Measurements from ENCODE around the gene PRKACB.
A peak's percentile ranks its signal among the peaks of the same experiment; 100 is the strongest.

Gene PRKACB

GRCh38 chr1:84108900-84109578, 35.0 kb upstream of the PRKACB start:
- no peaks in the 10 kb centered on the region for H3K9me3 ChIP-seq (ENCODE audit: insufficient read depth, low read length, severe bottlenecking)
- no peaks in the 10 kb centered on the region for H3K36me3 ChIP-seq (ENCODE audit: insufficient read depth, low read length)
- TF ChIP-seq, protein P1, sequence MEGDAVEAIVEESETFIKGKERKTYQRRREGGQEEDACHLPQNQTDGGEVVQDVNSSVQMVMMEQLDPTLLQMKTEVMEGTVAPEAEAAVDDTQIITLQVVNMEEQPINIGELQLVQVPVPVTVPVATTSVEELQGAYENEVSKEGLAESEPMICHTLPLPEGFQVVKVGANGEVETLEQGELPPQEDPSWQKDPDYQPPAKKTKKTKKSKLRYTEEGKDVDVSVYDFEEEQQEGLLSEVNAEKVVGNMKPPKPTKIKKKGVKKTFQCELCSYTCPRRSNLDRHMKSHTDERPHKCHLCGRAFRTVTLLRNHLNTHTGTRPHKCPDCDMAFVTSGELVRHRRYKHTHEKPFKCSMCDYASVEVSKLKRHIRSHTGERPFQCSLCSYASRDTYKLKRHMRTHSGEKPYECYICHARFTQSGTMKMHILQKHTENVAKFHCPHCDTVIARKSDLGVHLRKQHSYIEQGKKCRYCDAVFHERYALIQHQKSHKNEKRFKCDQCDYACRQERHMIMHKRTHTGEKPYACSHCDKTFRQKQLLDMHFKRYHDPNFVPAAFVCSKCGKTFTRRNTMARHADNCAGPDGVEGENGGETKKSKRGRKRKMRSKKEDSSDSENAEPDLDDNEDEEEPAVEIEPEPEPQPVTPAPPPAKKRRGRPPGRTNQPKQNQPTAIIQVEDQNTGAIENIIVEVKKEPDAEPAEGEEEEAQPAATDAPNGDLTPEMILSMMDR (IDR thresholded peaks at IDR 0.05; ENCODE audit: borderline replicate concordance, extremely low read depth, low read length, poor library complexity, severe bottlenecking), result no peak
- no peak for TF ChIP-seq EZH2 (IDR thresholded peaks at IDR 0.05; ENCODE audit: borderline replicate concordance, low read depth, low read length, severe bottlenecking)
- no peak overlapping the region for H3K9ac ChIP-seq (ENCODE audit: low read depth, low read length)
- H3K27ac ChIP-seq (ENCODE audit: low read length), result no peak overlapping the region
- H3K4me3 ChIP-seq (ENCODE audit: low read depth in 1 of 2, low read length in 2 of 2), result no peak overlapping the region
- peak; percentile 60; the same call in 2 of the 3 replicates for ATAC-seq (ENCODE audit: insufficient read depth, low read depth)
- H3K27me3 ChIP-seq (ENCODE audit: insufficient read depth, low read length, poor library complexity), result no peaks in the 10 kb centered on the region
- no peaks in the 10 kb centered on the region for H4K20me1 ChIP-seq (ENCODE audit: insufficient read depth, low read length)
- H3K4me2 ChIP-seq (ENCODE audit: insufficient read depth, low read length), result no peak overlapping the region
- no peaks in the 10 kb centered on the region for H3K79me2 ChIP-seq (ENCODE audit: insufficient read depth, low read length)
- H3K4me1 ChIP-seq (ENCODE audit: insufficient read depth, low read length), result no peaks in the 10 kb centered on the region
- no peak overlapping the region for H2AFZ ChIP-seq (ENCODE audit: low read depth, low read length)
- no peak for DNase-seq

- Histone ChIP-seq H3K4me2 (ENCODE audit: insufficient read depth, low read length) (no peak overlapping the region), H3K9ac (ENCODE audit: low read depth, low read length) (no peak overlapping the region), H3K4me3 (ENCODE audit: low read depth in 1 of 2, low read length in 2 of 2) (no peak overlapping the region), H3K9me3 (ENCODE audit: insufficient read depth, low read length, severe bottlenecking) (no peaks in the 10 kb centered on the region), H3K79me2 (ENCODE audit: insufficient read depth, low read length) (no peaks in the 10 kb centered on the region), H2AFZ (ENCODE audit: low read depth, low read length) (no peak overlapping the region), H3K27ac (ENCODE audit: low read length) (no peak overlapping the region), H4K20me1 (ENCODE audit: insufficient read depth, low read length) (no peaks in the 10 kb centered on the region), H3K4me1 (ENCODE audit: insufficient read depth, low read length) (no peaks in the 10 kb centered on the region), H3K27me3 (ENCODE audit: insufficient read depth, low read length, poor library complexity) (no peaks in the 10 kb centered on the region), H3K36me3 (ENCODE audit: insufficient read depth, low read length) (no peaks in the 10 kb centered on the region)
- no peak for ATAC-seq (ENCODE audit: insufficient read depth, low read depth)
- TF ChIP-seq EZH2 (IDR thresholded peaks at IDR 0.05; ENCODE audit: borderline replicate concordance, low read depth, low read length, severe bottlenecking), result no peak
- TF ChIP-seq, protein P1 (IDR thresholded peaks at IDR 0.05; ENCODE audit: borderline replicate concordance, extremely low read depth, low read length, poor library complexity, severe bottlenecking), result no peak
- no peak for DNase-seq
Measured at GRCh38 chr1:84110629-84111028, 33.4 kb upstream of the PRKACB start.

GRCh38 chr1:84116558-84116957, 27.5 kb upstream of the PRKACB start:
- H3K4me3 ChIP-seq (ENCODE audit: low read depth in 1 of 2, low read length in 2 of 2), result no peak overlapping the region
- H3K9ac ChIP-seq (ENCODE audit: low read depth, low read length), result no peak overlapping the region
- H2AFZ ChIP-seq (ENCODE audit: low read depth, low read length), result no peak overlapping the region
- DNase-seq, result no peak
- H3K36me3 ChIP-seq (ENCODE audit: insufficient read depth, low read length), result no peaks in the 10 kb centered on the region
- ATAC-seq (ENCODE audit: insufficient read depth, low read depth), result peak; percentile 58
- TF ChIP-seq, protein P1 (IDR thresholded peaks at IDR 0.05; ENCODE audit: borderline replicate concordance, extremely low read depth, low read length, poor library complexity, severe bottlenecking), result no peak
- TF ChIP-seq EZH2 (IDR thresholded peaks at IDR 0.05; ENCODE audit: borderline replicate concordance, low read depth, low read length, severe bottlenecking), result no peak
- no peak overlapping the region for H3K27ac ChIP-seq (ENCODE audit: low read length)
- no peaks in the 10 kb centered on the region for H4K20me1 ChIP-seq (ENCODE audit: insufficient read depth, low read length)
- no peaks in the 10 kb centered on the region for H3K9me3 ChIP-seq (ENCODE audit: insufficient read depth, low read length, severe bottlenecking)
- H3K4me2 ChIP-seq (ENCODE audit: insufficient read depth, low read length), result no peak overlapping the region
- H3K79me2 ChIP-seq (ENCODE audit: insufficient read depth, low read length), result no peaks in the 10 kb centered on the region; the same call in 1 of the 2 replicates
- peaks cover 11% of the 10 kb centered on the region; the same call in 1 of the 2 replicates for H3K4me1 ChIP-seq (ENCODE audit: insufficient read depth, low read length)
- H3K27me3 ChIP-seq (ENCODE audit: insufficient read depth, low read length, poor library complexity), result no peaks in the 10 kb centered on the region

All from DND-41 (cell line).